ENCODE data around the gene MKRN2OS. TPM values are rescaled to one million over a fixed set of nuclear protein-coding genes. Genes with fewer than 3 reads are reported as not detected.
"Not testable (repeated sequence)": the region's sequence is repeated elsewhere in the genome, so short reads cannot be mapped to it uniquely, and the experiment has no call there.

The MKRN2OS gene
- total RNA-seq, 2 experiments from 2014 or later: not detected

DNA sequence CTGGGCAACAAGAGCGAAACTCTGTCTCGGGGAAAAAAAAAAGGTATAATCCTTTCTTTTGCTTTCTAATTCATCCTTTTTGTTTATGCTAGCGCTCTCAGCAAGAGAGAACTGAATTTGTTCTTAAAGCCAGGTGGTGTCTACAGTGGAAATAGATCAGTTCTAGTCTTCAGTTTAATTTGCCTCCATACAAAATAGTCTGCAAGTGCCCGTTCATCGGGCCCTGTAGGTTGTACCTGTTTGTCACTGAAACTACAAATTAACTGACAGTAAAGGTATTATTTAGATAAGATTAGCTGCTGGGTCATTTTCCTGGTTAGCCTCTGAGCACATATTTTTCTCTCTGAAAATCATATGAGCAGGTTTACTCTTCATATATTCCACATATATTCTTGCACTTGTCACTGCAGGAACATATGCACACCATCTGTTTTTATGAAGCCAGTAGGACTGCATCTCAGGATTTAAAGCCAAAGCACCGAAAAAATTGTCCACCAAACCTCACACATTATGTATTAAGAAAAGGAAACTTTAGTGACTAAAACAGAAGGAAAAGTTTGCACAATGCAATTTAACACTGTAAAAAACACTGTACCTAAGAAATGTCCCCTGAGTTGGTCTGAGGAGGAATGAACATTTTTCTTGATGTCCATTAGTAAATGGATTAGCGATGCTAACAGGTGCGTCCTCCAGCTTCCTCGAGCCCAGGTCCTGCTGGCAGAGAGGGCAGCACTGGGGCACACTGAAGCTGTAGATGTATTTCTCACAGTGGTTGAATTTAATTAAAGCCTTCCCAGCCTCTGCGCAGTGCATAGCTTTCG, 437 bp downstream of the MKRN2OS start:
- H3K4me3 ChIP-seq (ENCODE audit: low read depth, low read length, poor library complexity, severe bottlenecking): no peak overlapping the region
- BruUV-seq (replicated peaks): no TSS peak
- ChIA-PET CTCF (ENCODE audit: unreplicated experiment) (no interaction called here), POLR2A (no interaction called here)
- H4K20me1 ChIP-seq (ENCODE audit: insufficient read depth, low read length): no peaks in the 10 kb centered on the region
- H2AFZ ChIP-seq (ENCODE audit: low read length): no peak overlapping the region
- H3K4me2 ChIP-seq (ENCODE audit: low read length): no peak overlapping the region
- H3K9me2 ChIP-seq (ENCODE audit: insufficient read depth, low read length): no peaks in the 10 kb centered on the region
- no peak overlapping the region for H3K27ac ChIP-seq (ENCODE audit: low read depth, low read length, poor library complexity, severe bottlenecking)
- H3K9me3 ChIP-seq (ENCODE audit: low read length): no peaks in the 10 kb centered on the region
- H3K36me3 ChIP-seq (ENCODE audit: insufficient read depth, low read length): peaks cover 6% of the 10 kb centered on the region; the same call in 1 of the 2 replicates
- H3K79me2 ChIP-seq (ENCODE audit: insufficient read depth, low read depth, low read length): no peaks in the 10 kb centered on the region
- DNase-seq (ENCODE audit: low spot score): no peak
- H3K4me1 ChIP-seq (ENCODE audit: insufficient read depth, low read length, poor library complexity, severe bottlenecking): no peaks in the 10 kb centered on the region
- TF ChIP-seq, protein P1, sequence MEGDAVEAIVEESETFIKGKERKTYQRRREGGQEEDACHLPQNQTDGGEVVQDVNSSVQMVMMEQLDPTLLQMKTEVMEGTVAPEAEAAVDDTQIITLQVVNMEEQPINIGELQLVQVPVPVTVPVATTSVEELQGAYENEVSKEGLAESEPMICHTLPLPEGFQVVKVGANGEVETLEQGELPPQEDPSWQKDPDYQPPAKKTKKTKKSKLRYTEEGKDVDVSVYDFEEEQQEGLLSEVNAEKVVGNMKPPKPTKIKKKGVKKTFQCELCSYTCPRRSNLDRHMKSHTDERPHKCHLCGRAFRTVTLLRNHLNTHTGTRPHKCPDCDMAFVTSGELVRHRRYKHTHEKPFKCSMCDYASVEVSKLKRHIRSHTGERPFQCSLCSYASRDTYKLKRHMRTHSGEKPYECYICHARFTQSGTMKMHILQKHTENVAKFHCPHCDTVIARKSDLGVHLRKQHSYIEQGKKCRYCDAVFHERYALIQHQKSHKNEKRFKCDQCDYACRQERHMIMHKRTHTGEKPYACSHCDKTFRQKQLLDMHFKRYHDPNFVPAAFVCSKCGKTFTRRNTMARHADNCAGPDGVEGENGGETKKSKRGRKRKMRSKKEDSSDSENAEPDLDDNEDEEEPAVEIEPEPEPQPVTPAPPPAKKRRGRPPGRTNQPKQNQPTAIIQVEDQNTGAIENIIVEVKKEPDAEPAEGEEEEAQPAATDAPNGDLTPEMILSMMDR (conservative IDR thresholded peaks at IDR 0.05; ENCODE audit: low read length): no peak
- no peak for TF ChIP-seq EZH2phosphoT487 (IDR thresholded peaks at IDR 0.05; ENCODE audit: borderline replicate concordance, low read depth, low read length)
- intact Hi-C loops (cut with micrococcal nuclease; ENCODE audit: unreplicated experiment): no loop called here

DNA sequence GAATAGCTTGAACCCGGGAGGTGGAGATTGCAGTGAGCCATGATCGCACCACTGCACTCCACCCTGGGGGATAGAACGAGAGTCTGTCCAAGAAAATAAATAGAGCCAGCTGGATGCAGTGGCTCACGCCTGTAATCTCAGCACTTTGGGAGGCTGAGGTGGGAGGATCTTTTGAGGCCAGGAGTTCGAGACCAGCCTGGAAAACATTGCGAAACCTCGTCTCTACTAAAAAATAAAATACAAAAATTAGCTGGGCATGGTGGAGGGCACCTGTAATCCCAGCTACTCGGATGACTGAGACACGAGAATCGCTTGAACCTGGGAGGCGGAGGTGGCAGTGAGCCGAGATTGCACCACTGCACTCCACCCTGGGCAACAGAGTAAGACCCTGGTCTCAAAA, 1.8 kb downstream of the MKRN2OS start:
- BruUV-seq (replicated peaks): not testable (repeated sequence)

DNA sequence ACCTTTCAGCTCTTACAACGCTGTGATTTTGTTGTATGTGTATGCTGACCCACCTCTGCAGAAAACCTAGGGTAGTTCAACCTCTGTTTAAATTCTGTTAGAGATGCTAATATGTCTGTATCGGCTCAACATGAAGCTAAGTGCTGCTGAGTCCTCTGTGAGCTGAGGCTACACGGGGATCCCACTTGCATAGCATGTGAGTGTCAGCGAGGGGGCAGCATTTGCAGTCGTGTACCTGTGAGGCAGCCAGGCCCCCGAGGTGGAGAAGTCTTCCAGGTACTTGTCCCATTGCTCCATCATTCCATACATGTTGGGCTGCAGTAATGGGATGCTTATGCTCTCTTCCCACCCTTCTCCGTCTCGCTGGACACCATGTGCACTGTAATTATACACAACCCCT, 3.7 kb downstream of the MKRN2OS start:
- CTCF ChIA-PET (ENCODE audit: unreplicated experiment): no interaction called here
- Histone ChIP-seq H3K4me3 (ENCODE audit: low read depth, low read length, poor library complexity, severe bottlenecking) (no peak overlapping the region), H2AFZ (ENCODE audit: low read length) (no peak overlapping the region), H3K9me3 (ENCODE audit: low read length) (no peaks in the 10 kb centered on the region), H4K20me1 (ENCODE audit: insufficient read depth, low read length) (no peaks in the 10 kb centered on the region), H3K36me3 (ENCODE audit: insufficient read depth, low read length) (peaks cover 11% of the 10 kb centered on the region; the same call in 1 of the 2 replicates), H3K9me2 (ENCODE audit: insufficient read depth, low read length) (no peaks in the 10 kb centered on the region), H3K4me1 (ENCODE audit: insufficient read depth, low read length, poor library complexity, severe bottlenecking) (no peaks in the 10 kb centered on the region), H3K79me2 (ENCODE audit: insufficient read depth, low read depth, low read length) (no peaks in the 10 kb centered on the region), H3K4me2 (ENCODE audit: low read length) (no peak overlapping the region), H3K27ac (ENCODE audit: low read depth, low read length, poor library complexity, severe bottlenecking) (no peak overlapping the region)
- intact Hi-C loops (cut with micrococcal nuclease; ENCODE audit: unreplicated experiment): no loop called here
- TF ChIP-seq, protein P1 (conservative IDR thresholded peaks at IDR 0.05; ENCODE audit: low read length): peak; percentile 66
- TF ChIP-seq EZH2phosphoT487 (IDR thresholded peaks at IDR 0.05; ENCODE audit: borderline replicate concordance, low read depth, low read length): no peak
- peak; percentile 36 for DNase-seq (ENCODE audit: low spot score)
- POLR2A ChIA-PET: interaction anchor here (0.6 to 1.0 kb wide), 2 partner anchors 145 to 175 kb away, joined by 3 read pairs; no protein-coding TSS in a partner anchor
- no TSS peak for BruUV-seq (replicated peaks)

More for the DNA sequence above, 1.8 kb downstream of the MKRN2OS start:
- H3K9me3 ChIP-seq (ENCODE audit: low read length); DNase-seq (ENCODE audit: low spot score); H4K20me1 ChIP-seq (ENCODE audit: insufficient read depth, low read length); intact Hi-C loops (cut with micrococcal nuclease; ENCODE audit: unreplicated experiment); H2AFZ ChIP-seq (ENCODE audit: low read length); H3K4me2 ChIP-seq (ENCODE audit: low read length); H3K4me1 ChIP-seq (ENCODE audit: insufficient read depth, low read length, poor library complexity, severe bottlenecking); H3K4me3 ChIP-seq (ENCODE audit: low read depth, low read length, poor library complexity, severe bottlenecking); H3K27ac ChIP-seq (ENCODE audit: low read depth, low read length, poor library complexity, severe bottlenecking); CTCF ChIA-PET (ENCODE audit: unreplicated experiment); H3K9me2 ChIP-seq (ENCODE audit: insufficient read depth, low read length); H3K79me2 ChIP-seq (ENCODE audit: insufficient read depth, low read depth, low read length): not testable (repeated sequence)
- POLR2A ChIA-PET: interaction anchor here (0.7 kb wide), 1 partner anchor 8 kb away, joined by 3 read pairs; no protein-coding TSS in a partner anchor
- H3K36me3 ChIP-seq (ENCODE audit: insufficient read depth, low read length): peaks cover 11% of the 10 kb centered on the region; the same call in 1 of the 2 replicates

Measured in OCI-LY7 (cell line).